Peyer's patch (tissue), 4 donors: ENCODE results near the gene FOXI1. TPM values are rescaled to one million over a fixed set of nuclear protein-coding genes. Genes with fewer than 3 reads are reported as not detected.

Experiments used
- DNase-seq, 3 donors: peaks; one replicate each; pipeline ENCODE4 v3.0.0-alpha.2; 2017 to 2019
- H3K27ac ChIP-seq, 4 donors: fragments of 200-600 bp; sonication (generic); one replicate each; pipeline ENCODE4 v1.5.1; 2016 to 2019
- H3K27me3 ChIP-seq, 2 donors: fragments of 200-600 bp; sonication (generic); one replicate each; pipeline ENCODE4 v1.5.1; 2019
- H3K36me3 ChIP-seq, 3 donors: fragments of 200-600 bp; sonication (generic); one replicate each; pipeline ENCODE4 v1.5.1; 2016 to 2019
- H3K4me1 ChIP-seq, 4 donors: fragments of 200-600 bp; sonication (generic); one replicate each; pipeline ENCODE4 v1.5.1; 2016 to 2019
- H3K4me3 ChIP-seq, 4 donors: fragments of 200-600 bp; sonication (generic); 1 replicate in 3 of 4; 2 replicates in 1 of 4; pipeline ENCODE4 v1.5.1; 2016 to 2019; ENCODE audit warnings: mild to moderate bottlenecking in 1 of 4
- H3K9me3 ChIP-seq, 4 donors: fragments of 200-600 bp; sonication (generic); one replicate each; pipeline ENCODE4 v1.5.1; 2016 to 2019; ENCODE audit warnings: mild to moderate bottlenecking in 1 of 4
- CTCF ChIP-seq, 6 experiments: fragments of 450-650 bp in 4 of 6; fragments of 200-600 bp in 2 of 6; sonication (generic) in 1 of 6; IDR thresholded peaks; one replicate each; pipeline ENCODE4 v1.5.1; 2017 to 2019; ENCODE audit warnings: antibody characterized with exemption in 6 of 6, mild to moderate bottlenecking in 3 of 6, moderate library complexity in 1 of 6
- POLR2A ChIP-seq, 2 donors: fragments of 450-650 bp; IDR thresholded peaks; one replicate each; pipeline ENCODE4 v1.5.1; 2017; ENCODE audit warnings: antibody characterized with exemption in 2 of 2, mild to moderate bottlenecking in 2 of 2, moderate library complexity in 2 of 2
- total RNA-seq, 4 donors: library from RNA; depleted of rRNA; stranded (reverse); fragments of >200 nt; gene quantifications; one replicate each; pipeline ENCODE4 v1.1.0, GENCODE V29; 2016

FOXI1 gene
- total RNA-seq, 4 donors from 2014 or later = not detected

- no peak for DNase-seq
- H3K9me3 ChIP-seq = no peaks in the 10 kb centered on the region
- H3K27ac ChIP-seq = no peak overlapping the region
- no peaks in the 10 kb centered on the region for H3K36me3 ChIP-seq
- H3K4me1 ChIP-seq = no peaks in the 10 kb centered on the region
- H3K4me3 ChIP-seq = no peak overlapping the region
- H3K27me3 ChIP-seq = no peaks in the 10 kb centered on the region
- TF ChIP-seq POLR2A (IDR thresholded peaks at IDR 0.05) (no peak), CTCF (IDR thresholded peaks at IDR 0.05) (no peak)
Observed at GRCh38 chr5:170148430-170149205, 42.9 kb downstream of the FOXI1 start.

GRCh38 chr5:170149206-170149515, 43.5 kb downstream of the FOXI1 start:
- no peak for TF ChIP-seq CTCF (IDR thresholded peaks at IDR 0.05)
- no peak for TF ChIP-seq POLR2A (IDR thresholded peaks at IDR 0.05)
- Histone ChIP-seq H3K9me3 (no peaks in the 10 kb centered on the region), H3K36me3 (no peaks in the 10 kb centered on the region), H3K4me3 (no peak overlapping the region), H3K4me1 (no peaks in the 10 kb centered on the region), H3K27me3 (no peaks in the 10 kb centered on the region), H3K27ac (no peak overlapping the region)
- no peak for DNase-seq

GRCh38 chr5:170150713-170151096, 45.0 kb downstream of the FOXI1 start:
- Histone ChIP-seq H3K4me3 (no peak overlapping the region), H3K27ac (no peak overlapping the region), H3K9me3 (no peaks in the 10 kb centered on the region), H3K4me1 (no peaks in the 10 kb centered on the region), H3K27me3 (no peaks in the 10 kb centered on the region), H3K36me3 (no peaks in the 10 kb centered on the region)
- TF ChIP-seq POLR2A (IDR thresholded peaks at IDR 0.05) = no peak
- no peak for TF ChIP-seq CTCF (IDR thresholded peaks at IDR 0.05)
- no peak for DNase-seq

- H3K4me1 ChIP-seq = no peaks in the 10 kb centered on the region
- no peaks in the 10 kb centered on the region for H3K27me3 ChIP-seq
- H3K27ac ChIP-seq = no peak overlapping the region
- TF ChIP-seq POLR2A (IDR thresholded peaks at IDR 0.05) = no peak
- TF ChIP-seq CTCF (IDR thresholded peaks at IDR 0.05) = no peak
- DNase-seq = no peak
- H3K4me3 ChIP-seq = no peak overlapping the region
- no peaks in the 10 kb centered on the region for H3K36me3 ChIP-seq
- no peaks in the 10 kb centered on the region for H3K9me3 ChIP-seq
Observed at GRCh38 chr5:170151097-170151831, 45.6 kb downstream of the FOXI1 start.

GRCh38 chr5:170152767-170153166, 47.1 kb downstream of the FOXI1 start:
- Histone ChIP-seq H3K36me3 (no peaks in the 10 kb centered on the region), H3K27ac (no peak overlapping the region), H3K4me1 (no peaks in the 10 kb centered on the region), H3K4me3 (no peak overlapping the region), H3K9me3 (no peaks in the 10 kb centered on the region), H3K27me3 (no peaks in the 10 kb centered on the region)
- DNase-seq = no peak
- TF ChIP-seq CTCF (IDR thresholded peaks at IDR 0.05) (no peak), POLR2A (IDR thresholded peaks at IDR 0.05) (no peak)
